ENCODE data around the gene RNF215. TPM values are rescaled to one million over a fixed set of nuclear protein-coding genes. Genes with fewer than 3 reads are reported as not detected.

The RNF215 gene
- total and polyA plus RNA-seq, 2 of the 13 experiments (the other 11 are each of a cell fraction or from before 2014, with no cell fraction given), result 5.3 to 6.1 TPM

DNA sequence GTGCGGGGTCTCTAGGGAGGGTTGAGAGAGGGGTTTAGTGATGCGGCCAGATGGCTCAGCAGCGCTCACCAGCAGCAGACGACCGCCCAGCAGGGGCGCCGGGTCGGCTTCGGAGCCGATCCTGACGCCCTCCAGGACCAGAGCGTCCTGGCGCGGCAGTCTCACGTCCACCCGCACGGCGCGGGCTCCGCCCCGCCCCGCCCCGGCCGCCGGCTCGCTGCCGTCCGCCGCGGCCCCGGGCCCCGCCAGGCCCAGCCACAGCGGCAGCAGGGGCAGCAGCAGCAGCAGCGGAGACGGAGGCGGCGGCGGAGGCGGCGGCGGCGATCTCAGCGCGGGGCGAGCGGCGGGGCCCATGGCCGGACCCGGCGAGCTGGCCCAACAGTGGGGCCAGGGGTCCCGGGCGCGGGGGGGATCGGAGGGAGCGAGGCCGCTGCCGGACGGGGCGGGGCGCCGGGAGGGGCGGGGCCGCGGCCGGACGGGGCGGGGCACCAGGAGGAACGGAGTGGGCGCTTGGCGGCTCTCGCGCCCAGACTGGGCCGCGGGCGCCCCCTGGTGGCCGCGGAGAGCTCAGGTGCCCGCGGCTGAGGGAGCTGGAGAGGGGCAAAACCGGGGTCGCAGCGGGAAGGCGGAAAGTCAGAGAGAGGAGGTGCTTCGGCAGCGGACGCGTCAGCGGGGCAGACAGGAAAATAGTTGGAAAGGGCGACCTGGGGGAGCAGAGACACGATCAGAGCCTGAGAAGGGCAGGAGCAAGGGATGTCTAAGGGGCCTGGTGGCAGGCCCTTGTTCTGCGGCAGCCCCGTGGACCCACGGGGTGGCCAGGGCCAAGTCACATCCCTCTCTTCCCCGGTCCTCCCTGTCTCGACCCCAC is at the start of gene RNF215 (continued):
- TF ChIP-seq, protein P1, sequence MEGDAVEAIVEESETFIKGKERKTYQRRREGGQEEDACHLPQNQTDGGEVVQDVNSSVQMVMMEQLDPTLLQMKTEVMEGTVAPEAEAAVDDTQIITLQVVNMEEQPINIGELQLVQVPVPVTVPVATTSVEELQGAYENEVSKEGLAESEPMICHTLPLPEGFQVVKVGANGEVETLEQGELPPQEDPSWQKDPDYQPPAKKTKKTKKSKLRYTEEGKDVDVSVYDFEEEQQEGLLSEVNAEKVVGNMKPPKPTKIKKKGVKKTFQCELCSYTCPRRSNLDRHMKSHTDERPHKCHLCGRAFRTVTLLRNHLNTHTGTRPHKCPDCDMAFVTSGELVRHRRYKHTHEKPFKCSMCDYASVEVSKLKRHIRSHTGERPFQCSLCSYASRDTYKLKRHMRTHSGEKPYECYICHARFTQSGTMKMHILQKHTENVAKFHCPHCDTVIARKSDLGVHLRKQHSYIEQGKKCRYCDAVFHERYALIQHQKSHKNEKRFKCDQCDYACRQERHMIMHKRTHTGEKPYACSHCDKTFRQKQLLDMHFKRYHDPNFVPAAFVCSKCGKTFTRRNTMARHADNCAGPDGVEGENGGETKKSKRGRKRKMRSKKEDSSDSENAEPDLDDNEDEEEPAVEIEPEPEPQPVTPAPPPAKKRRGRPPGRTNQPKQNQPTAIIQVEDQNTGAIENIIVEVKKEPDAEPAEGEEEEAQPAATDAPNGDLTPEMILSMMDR (CRISPR knock-in tag; IDR thresholded peaks at IDR 0.05), result peak; percentile 89
- TF ChIP-seq ZNF670 (CRISPR knock-in tag; IDR thresholded peaks at IDR 0.05; ENCODE audit: borderline replicate concordance) (no peak), KDM5B (CRISPR knock-in tag; IDR thresholded peaks at IDR 0.05; ENCODE audit: borderline replicate concordance) (no peak; the same call in 1 of the 2 replicates), SIX4 (CRISPR knock-in tag; IDR thresholded peaks at IDR 0.05) (no peak), HIVEP1 (CRISPR knock-in tag; IDR thresholded peaks at IDR 0.05) (no peak), NONO (IDR thresholded peaks at IDR 0.05) (no peak), NONO (CRISPR knock-in tag; conservative IDR thresholded peaks at IDR 0.05) (peak; percentile 48; the same call in 1 of the 2 replicates), TEAD3 (CRISPR knock-in tag; optimal IDR thresholded peaks at IDR 0.05; ENCODE audit: borderline replicate concordance) (no peak), ZNF431 (CRISPR knock-in tag; IDR thresholded peaks at IDR 0.05; ENCODE audit: borderline replicate concordance, low read depth) (no peak), SMAD9 (CRISPR knock-in tag; IDR thresholded peaks at IDR 0.05) (no peak), REPIN1 (CRISPR knock-in tag; IDR thresholded peaks at IDR 0.05; ENCODE audit: borderline replicate concordance, low read depth) (no peak), MED1 (CRISPR knock-in tag; IDR thresholded peaks at IDR 0.05) (no peak), PHB2 (IDR thresholded peaks at IDR 0.05; ENCODE audit: partially characterized antibody) (no peak), ARNT2 (CRISPR knock-in tag; IDR thresholded peaks at IDR 0.05; ENCODE audit: low read depth) (no peak), KMT2A (CRISPR knock-in tag; IDR thresholded peaks at IDR 0.05) (no peak), CAMTA2 (CRISPR knock-in tag; IDR thresholded peaks at IDR 0.05; ENCODE audit: borderline replicate concordance) (no peak), NFE2L2 (IDR thresholded peaks at IDR 0.05; ENCODE audit: low read length) (no peak), ARHGAP35 (CRISPR knock-in tag; IDR thresholded peaks at IDR 0.05; ENCODE audit: borderline replicate concordance) (no peak), BRCA1 (CRISPR knock-in tag; IDR thresholded peaks at IDR 0.05) (no peak), ATM (IDR thresholded peaks at IDR 0.05; ENCODE audit: borderline replicate concordance) (no peak), NFKBIZ (CRISPR knock-in tag; IDR thresholded peaks at IDR 0.05) (no peak), ZNF619 (CRISPR knock-in tag; IDR thresholded peaks at IDR 0.05) (no peak)
- TF ChIP-seq, protein P2, sequence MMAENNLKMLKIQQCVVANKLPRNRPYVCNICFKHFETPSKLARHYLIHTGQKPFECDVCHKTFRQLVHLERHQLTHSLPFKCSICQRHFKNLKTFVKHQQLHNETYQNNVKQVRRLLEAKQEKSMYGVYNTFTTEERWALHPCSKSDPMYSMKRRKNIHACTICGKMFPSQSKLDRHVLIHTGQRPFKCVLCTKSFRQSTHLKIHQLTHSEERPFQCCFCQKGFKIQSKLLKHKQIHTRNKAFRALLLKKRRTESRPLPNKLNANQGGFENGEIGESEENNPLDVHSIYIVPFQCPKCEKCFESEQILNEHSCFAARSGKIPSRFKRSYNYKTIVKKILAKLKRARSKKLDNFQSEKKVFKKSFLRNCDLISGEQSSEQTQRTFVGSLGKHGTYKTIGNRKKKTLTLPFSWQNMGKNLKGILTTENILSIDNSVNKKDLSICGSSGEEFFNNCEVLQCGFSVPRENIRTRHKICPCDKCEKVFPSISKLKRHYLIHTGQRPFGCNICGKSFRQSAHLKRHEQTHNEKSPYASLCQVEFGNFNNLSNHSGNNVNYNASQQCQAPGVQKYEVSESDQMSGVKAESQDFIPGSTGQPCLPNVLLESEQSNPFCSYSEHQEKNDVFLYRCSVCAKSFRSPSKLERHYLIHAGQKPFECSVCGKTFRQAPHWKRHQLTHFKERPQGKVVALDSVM (CRISPR knock-in tag; IDR thresholded peaks at IDR 0.05), result no peak
- TF ChIP-seq, protein P3, sequence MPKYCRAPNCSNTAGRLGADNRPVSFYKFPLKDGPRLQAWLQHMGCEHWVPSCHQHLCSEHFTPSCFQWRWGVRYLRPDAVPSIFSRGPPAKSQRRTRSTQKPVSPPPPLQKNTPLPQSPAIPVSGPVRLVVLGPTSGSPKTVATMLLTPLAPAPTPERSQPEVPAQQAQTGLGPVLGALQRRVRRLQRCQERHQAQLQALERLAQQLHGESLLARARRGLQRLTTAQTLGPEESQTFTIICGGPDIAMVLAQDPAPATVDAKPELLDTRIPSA (CRISPR knock-in tag; IDR thresholded peaks at IDR 0.05; ENCODE audit: borderline replicate concordance), result no peak
- TF ChIP-seq, protein P4, sequence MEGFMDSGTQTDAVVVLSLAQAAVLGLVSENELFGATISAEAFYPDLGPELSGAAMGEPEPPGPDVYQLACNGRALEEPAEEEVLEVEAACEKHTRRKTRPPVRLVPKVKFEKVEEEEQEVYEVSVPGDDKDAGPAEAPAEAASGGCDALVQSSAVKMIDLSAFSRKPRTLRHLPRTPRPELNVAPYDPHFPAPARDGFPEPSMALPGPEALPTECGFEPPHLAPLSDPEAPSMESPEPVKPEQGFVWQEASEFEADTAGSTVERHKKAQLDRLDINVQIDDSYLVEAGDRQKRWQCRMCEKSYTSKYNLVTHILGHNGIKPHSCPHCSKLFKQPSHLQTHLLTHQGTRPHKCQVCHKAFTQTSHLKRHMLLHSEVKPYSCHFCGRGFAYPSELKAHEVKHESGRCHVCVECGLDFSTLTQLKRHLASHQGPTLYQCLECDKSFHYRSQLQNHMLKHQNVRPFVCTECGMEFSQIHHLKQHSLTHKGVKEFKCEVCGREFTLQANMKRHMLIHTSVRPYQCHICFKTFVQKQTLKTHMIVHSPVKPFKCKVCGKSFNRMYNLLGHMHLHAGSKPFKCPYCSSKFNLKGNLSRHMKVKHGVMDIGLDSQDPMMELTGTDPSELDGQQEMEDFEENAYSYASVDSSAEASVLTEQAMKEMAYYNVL (CRISPR knock-in tag; IDR thresholded peaks at IDR 0.05; ENCODE audit: borderline replicate concordance), result no peak
